MM.1S (cell line): Measurements from ENCODE around the gene MAP7D1.

Source experiments
- DNase-seq: peaks from one replicate; pipeline ENCODE4 v3.0.0-alpha.2; 2015
- H2AFZ ChIP-seq: fragments of 300-600 bp; sonication (generic); 2 replicates; pipeline ENCODE4 v1.6.0; 2016; ENCODE audit warnings: antibody characterized with exemption, low read length
- H3F3A ChIP-seq: fragments of 300-600 bp; sonication (generic); 2 replicates; pipeline ENCODE4 v1.6.1; 2016; ENCODE audit warnings: mild to moderate bottlenecking, antibody characterized with exemption, low read length, moderate library complexity, mixed read lengths; ENCODE audit not compliant: insufficient read depth
- H3K27ac ChIP-seq: fragments of 300-600 bp; sonication (generic); 2 replicates; pipeline ENCODE4 v1.5.1; 2016; ENCODE audit warnings: mild to moderate bottlenecking, low read length
- H3K27me3 ChIP-seq: fragments of 300-600 bp; sonication (generic); replicated peaks from 2 replicates; pipeline ENCODE4 v1.6.0; 2016; ENCODE audit warnings: low read length; ENCODE audit not compliant: insufficient read depth
- H3K36me3 ChIP-seq: fragments of 300-600 bp; sonication (generic); replicated peaks from 2 replicates; pipeline ENCODE4 v1.6.1; 2016; ENCODE audit warnings: mild to moderate bottlenecking, low read length, mixed read lengths; ENCODE audit not compliant: insufficient read depth
- H3K4me1 ChIP-seq: fragments of 300-600 bp; sonication (generic); 2 replicates; pipeline ENCODE4 v1.6.1; 2016; ENCODE audit warnings: low read length, mixed read lengths
- H3K4me2 ChIP-seq: fragments of 300-600 bp; sonication (generic); 2 replicates; pipeline ENCODE4 v1.6.0; 2016; ENCODE audit warnings: low read depth, low read length
- H3K4me3 ChIP-seq: fragments of 300-600 bp; sonication (generic); 2 replicates; pipeline ENCODE4 v1.5.1; 2016; ENCODE audit warnings: low read length, mixed read lengths
- H3K79me2 ChIP-seq: fragments of 300-600 bp; sonication (generic); 2 replicates; pipeline ENCODE4 v1.6.1; 2016; ENCODE audit warnings: mixed run types, low read length, mixed read lengths
- H3K9ac ChIP-seq: fragments of 300-600 bp; sonication (generic); 2 replicates; pipeline ENCODE4 v1.6.1; 2016; ENCODE audit warnings: low read length, mixed read lengths
- H3K9me2 ChIP-seq: fragments of 300-600 bp; sonication (generic); replicated peaks from 2 replicates; pipeline ENCODE4 v1.6.1; 2016; ENCODE audit warnings: mild to moderate bottlenecking, low read length, mixed read lengths; ENCODE audit not compliant: insufficient read depth
- H3K9me3 ChIP-seq: fragments of 300-600 bp; sonication (generic); replicated peaks from 2 replicates; pipeline ENCODE4 v1.6.1; 2016; ENCODE audit warnings: mild to moderate bottlenecking, low read length, mixed read lengths; ENCODE audit not compliant: insufficient read depth
- H4K20me1 ChIP-seq: fragments of 300-600 bp; sonication (generic); 2 replicates; pipeline ENCODE4 v1.6.1; 2016; ENCODE audit warnings: mild to moderate bottlenecking, low read length, moderate library complexity, mixed read lengths; ENCODE audit not compliant: insufficient read depth
- EZH2 ChIP-seq: fragments of 300-600 bp; sonication (generic); optimal IDR thresholded peaks from 2 replicates; pipeline ENCODE3; 2017; ENCODE audit warnings: low read depth, mild to moderate bottlenecking, antibody characterized with exemption, low read length, mixed read lengths
- EZH2phosphoT487 ChIP-seq: fragments of 300-600 bp; sonication (generic); IDR thresholded peaks from 2 replicates; pipeline ENCODE4 v1.6.1; 2018; ENCODE audit warnings: antibody characterized with exemption, low read length
- TF ChIP-seq, protein P1 (sequence below): fragments of 300-600 bp; sonication (generic); IDR thresholded peaks from 2 replicates; pipeline ENCODE4 v1.5.1; 2016; ENCODE audit warnings: antibody characterized with exemption, low read length, mixed read lengths

The MAP7D1 gene

GRCh38 chr1:36112823-36113222, 43.1 kb upstream of the MAP7D1 start:
- H3K9me2 ChIP-seq = no peaks in the 10 kb centered on the region
- no peaks in the 10 kb centered on the region for H3K36me3 ChIP-seq
- no peaks in the 10 kb centered on the region for H4K20me1 ChIP-seq
- H3K79me2 ChIP-seq = no peaks in the 10 kb centered on the region
- H2AFZ ChIP-seq = no peak overlapping the region
- H3K4me3 ChIP-seq = no peak overlapping the region
- H3K9me3 ChIP-seq = no peaks in the 10 kb centered on the region
- H3K27ac ChIP-seq = no peak overlapping the region
- no peaks in the 10 kb centered on the region for H3F3A ChIP-seq
- no peak overlapping the region for H3K4me2 ChIP-seq
- no peaks in the 10 kb centered on the region for H3K4me1 ChIP-seq
- no peaks in the 10 kb centered on the region for H3K27me3 ChIP-seq
- DNase-seq = no peak
- TF ChIP-seq, protein P1, sequence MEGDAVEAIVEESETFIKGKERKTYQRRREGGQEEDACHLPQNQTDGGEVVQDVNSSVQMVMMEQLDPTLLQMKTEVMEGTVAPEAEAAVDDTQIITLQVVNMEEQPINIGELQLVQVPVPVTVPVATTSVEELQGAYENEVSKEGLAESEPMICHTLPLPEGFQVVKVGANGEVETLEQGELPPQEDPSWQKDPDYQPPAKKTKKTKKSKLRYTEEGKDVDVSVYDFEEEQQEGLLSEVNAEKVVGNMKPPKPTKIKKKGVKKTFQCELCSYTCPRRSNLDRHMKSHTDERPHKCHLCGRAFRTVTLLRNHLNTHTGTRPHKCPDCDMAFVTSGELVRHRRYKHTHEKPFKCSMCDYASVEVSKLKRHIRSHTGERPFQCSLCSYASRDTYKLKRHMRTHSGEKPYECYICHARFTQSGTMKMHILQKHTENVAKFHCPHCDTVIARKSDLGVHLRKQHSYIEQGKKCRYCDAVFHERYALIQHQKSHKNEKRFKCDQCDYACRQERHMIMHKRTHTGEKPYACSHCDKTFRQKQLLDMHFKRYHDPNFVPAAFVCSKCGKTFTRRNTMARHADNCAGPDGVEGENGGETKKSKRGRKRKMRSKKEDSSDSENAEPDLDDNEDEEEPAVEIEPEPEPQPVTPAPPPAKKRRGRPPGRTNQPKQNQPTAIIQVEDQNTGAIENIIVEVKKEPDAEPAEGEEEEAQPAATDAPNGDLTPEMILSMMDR = no peak
- H3K9ac ChIP-seq = no peak overlapping the region

DNA sequence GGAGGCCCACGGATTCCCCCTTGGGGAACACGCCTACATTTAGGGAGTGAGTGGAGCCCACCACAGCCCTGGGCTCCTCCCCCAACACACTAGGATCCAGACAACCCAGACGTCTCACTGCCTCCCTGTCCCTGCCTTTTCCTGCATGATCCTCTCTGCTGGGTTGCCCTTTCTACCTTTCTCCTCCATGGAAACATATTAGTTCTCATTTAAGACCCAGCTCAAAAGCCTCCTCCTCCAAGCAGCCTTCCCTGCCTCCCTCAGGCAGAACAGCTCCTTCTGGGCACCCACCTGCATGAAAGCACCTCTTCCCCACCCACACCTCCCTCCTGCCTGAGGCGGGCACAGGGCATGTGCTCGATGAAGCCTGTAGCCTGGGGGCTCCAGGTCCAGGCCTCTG, 41.6 kb upstream of the MAP7D1 start:
- H3K9ac ChIP-seq = no peak overlapping the region

GRCh38 chr1:36115200-36115669, 40.7 kb upstream of the MAP7D1 start:
- TF ChIP-seq EZH2phosphoT487 = no peak
- TF ChIP-seq, protein P1 = no peak
- TF ChIP-seq EZH2 = no peak
- Histone ChIP-seq H2AFZ (no peak overlapping the region), H3F3A (no peaks in the 10 kb centered on the region), H3K9ac (no peak overlapping the region), H3K9me2 (no peaks in the 10 kb centered on the region), H3K27ac (no peak overlapping the region), H3K9me3 (no peaks in the 10 kb centered on the region), H3K27me3 (no peaks in the 10 kb centered on the region), H3K4me2 (no peak overlapping the region), H3K79me2 (no peaks in the 10 kb centered on the region), H3K4me1 (no peaks in the 10 kb centered on the region), H3K36me3 (no peaks in the 10 kb centered on the region), H3K4me3 (no peak overlapping the region), H4K20me1 (no peaks in the 10 kb centered on the region)
- DNase-seq = no peak

More for the DNA sequence above, 41.6 kb upstream of the MAP7D1 start:
- Histone ChIP-seq H3K4me2 (no peak overlapping the region), H3F3A (no peaks in the 10 kb centered on the region), H2AFZ (no peak overlapping the region), H3K27me3 (no peaks in the 10 kb centered on the region), H3K36me3 (no peaks in the 10 kb centered on the region), H3K27ac (no peak overlapping the region), H3K79me2 (no peaks in the 10 kb centered on the region), H3K4me1 (no peaks in the 10 kb centered on the region), H3K4me3 (no peak overlapping the region), H3K9me3 (no peaks in the 10 kb centered on the region), H3K9me2 (no peaks in the 10 kb centered on the region), H4K20me1 (no peaks in the 10 kb centered on the region)
- DNase-seq = no peak
- TF ChIP-seq EZH2phosphoT487 (no peak), EZH2 (no peak)
- TF ChIP-seq, protein P1 = no peak
